HG03354 (cell line): ENCODE results near the gene DPM3.

Source experiments
- ATAC-seq: cut with Tn5 transposase; IDR thresholded peaks from one replicate; pipeline ENCODE4 v1.9.1; 2021; ENCODE audit warnings: mild to moderate bottlenecking; ENCODE audit not compliant: unreplicated experiment, poor library complexity, severe bottlenecking

Gene DPM3

GRCh38 chr1:155105604-155106011 lies 34.7 kb downstream of the DPM3 start:
- no peak for ATAC-seq

GRCh38 chr1:155104605-155105534 lies 35.5 kb downstream of the DPM3 start:
- no peak for ATAC-seq

- ATAC-seq, result no peak
These were observed 37.0 kb downstream of the DPM3 start for GRCh38 chr1:155103325-155103724.

- ATAC-seq, result no peak
These were observed 41.0 kb downstream of the DPM3 start for GRCh38 chr1:155099331-155099730.

- ATAC-seq, result no peak
These were observed 45.7 kb downstream of the DPM3 start for GRCh38 chr1:155094622-155094948.

- no peak for ATAC-seq
These were observed 46.3 kb downstream of the DPM3 start for GRCh38 chr1:155093911-155094621.

- no peak for ATAC-seq
These were observed 47.7 kb downstream of the DPM3 start for GRCh38 chr1:155092641-155093040.

GRCh38 chr1:155092131-155092530 lies 48.2 kb downstream of the DPM3 start:
- ATAC-seq, result no peak

- ATAC-seq, result no peak
These were observed 49.0 kb downstream of the DPM3 start for GRCh38 chr1:155091071-155092051.
